GM12873 (cell line): ENCODE results near the gene GEN1.

ENCODE experiments used
- CTCF ChIP-seq: IDR thresholded peaks from 2 replicates; pipeline ENCODE4 v1.5.1; 2012; ENCODE audit warnings: low read depth, mild to moderate bottlenecking, moderate library complexity, low read length, control low read depth; ENCODE audit not compliant: insufficient read depth; ENCODE audit errors: missing control alignments

The GEN1 gene

GRCh38 chr2:17754773-17755425 is 961 bp downstream of the GEN1 start:
- TF ChIP-seq CTCF = no peak

- no peak for TF ChIP-seq CTCF
These were observed 2.7 kb downstream of the GEN1 start for GRCh38 chr2:17756668-17757067.

GRCh38 chr2:17757321-17757720 is 3.4 kb downstream of the GEN1 start:
- no peak for TF ChIP-seq CTCF

GRCh38 chr2:17758118-17758517 is 4.2 kb downstream of the GEN1 start:
- no peak for TF ChIP-seq CTCF

- no peak for TF ChIP-seq CTCF
These were observed 5.9 kb downstream of the GEN1 start for GRCh38 chr2:17759805-17760204.

GRCh38 chr2:17762451-17762850 is 8.5 kb downstream of the GEN1 start:
- TF ChIP-seq CTCF = no peak

GRCh38 chr2:17763641-17764333 is 9.8 kb downstream of the GEN1 start:
- TF ChIP-seq CTCF = no peak
